Lower lobe of right lung (tissue), 2 donors: ENCODE data around the gene IGFBP5. TPM values are rescaled to one million over a fixed set of nuclear protein-coding genes. Genes with fewer than 3 reads are reported as not detected.

ENCODE experiments used
- ATAC-seq, 2 donors: fragments of 200-7000 bp; cut with Tn5 transposase; one replicate each; pipeline ENCODE4 v1.9.1; 2020 to 2022; ENCODE audit warnings: mild to moderate bottlenecking in 2 of 2, moderate library complexity in 2 of 2
- DNase-seq: peaks from one replicate; pipeline ENCODE4 v3.0.0-alpha.2; 2020
- H3K27ac ChIP-seq: fragments of 200-600 bp; one replicate; pipeline ENCODE4 v1.8.0; 2022
- H3K27me3 ChIP-seq: fragments of 200-600 bp; one replicate; pipeline ENCODE4 v1.8.0; 2022; ENCODE audit warnings: low read depth
- H3K36me3 ChIP-seq: fragments of 200-600 bp; one replicate; pipeline ENCODE4 v1.8.0; 2022; ENCODE audit warnings: mild to moderate bottlenecking
- H3K4me1 ChIP-seq: fragments of 200-600 bp; one replicate; pipeline ENCODE4 v1.8.0; 2022
- H3K4me3 ChIP-seq: fragments of 200-600 bp; one replicate; pipeline ENCODE4 v1.8.0; 2022; ENCODE audit warnings: mild to moderate bottlenecking
- H3K9me3 ChIP-seq: fragments of 200-600 bp; one replicate; pipeline ENCODE4 v1.8.0; 2022
- intact Hi-C: fragments of 100-400 bp; cut with DNase I; formaldehyde crosslinking; loops from one replicate; pipeline ENCODE4 v1.11.0; 2022
- total RNA-seq: library from RNA; stranded (reverse); fragmentation: NEBNext Ultra II Directional; extraction: Animal tissue kit (Norgen Biotek cat#: 25700); gene quantifications from one replicate; pipeline ENCODE4 v1.2.1, GENCODE V29; 2021
- TF ChIP-seq, protein P1 (sequence below): fragments of 200-600 bp; IDR thresholded peaks from one replicate; pipeline ENCODE4 v1.8.0; 2022; ENCODE audit warnings: antibody characterized with exemption, mild to moderate bottlenecking
- donor health status: DM: no; HTN: yes; CAD: no; lungs with severe emphysema.

IGFBP5 gene
- total RNA-seq, 1 donor from 2014 or later: 145 TPM

DNA sequence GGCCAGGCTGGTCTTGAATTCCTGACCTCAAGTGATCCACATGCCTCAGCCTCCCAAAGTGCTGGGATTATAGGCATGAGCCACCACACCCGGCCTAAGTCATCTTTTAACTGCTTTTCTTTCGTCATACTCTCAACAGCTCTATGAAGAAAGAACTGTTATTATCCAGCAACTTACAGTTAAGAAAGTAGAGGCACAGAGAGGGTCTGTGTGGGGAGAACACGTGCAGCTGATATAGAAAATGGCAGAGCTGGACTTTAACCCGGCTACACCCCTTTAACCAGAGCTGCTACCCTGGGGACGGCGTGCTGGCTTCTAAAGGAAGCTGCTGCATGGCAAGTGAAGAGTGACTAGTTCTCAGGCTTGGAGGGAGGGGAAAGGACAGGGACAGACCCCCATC is 36.6 kb downstream of the IGFBP5 start:
- Histone ChIP-seq H3K9me3 (no peaks in the 10 kb centered on the region), H3K4me1 (no peaks in the 10 kb centered on the region), H3K27me3 (no peaks in the 10 kb centered on the region), H3K36me3 (no peaks in the 10 kb centered on the region), H3K27ac (no peak overlapping the region), H3K4me3 (no peak overlapping the region)
- TF ChIP-seq, protein P1, sequence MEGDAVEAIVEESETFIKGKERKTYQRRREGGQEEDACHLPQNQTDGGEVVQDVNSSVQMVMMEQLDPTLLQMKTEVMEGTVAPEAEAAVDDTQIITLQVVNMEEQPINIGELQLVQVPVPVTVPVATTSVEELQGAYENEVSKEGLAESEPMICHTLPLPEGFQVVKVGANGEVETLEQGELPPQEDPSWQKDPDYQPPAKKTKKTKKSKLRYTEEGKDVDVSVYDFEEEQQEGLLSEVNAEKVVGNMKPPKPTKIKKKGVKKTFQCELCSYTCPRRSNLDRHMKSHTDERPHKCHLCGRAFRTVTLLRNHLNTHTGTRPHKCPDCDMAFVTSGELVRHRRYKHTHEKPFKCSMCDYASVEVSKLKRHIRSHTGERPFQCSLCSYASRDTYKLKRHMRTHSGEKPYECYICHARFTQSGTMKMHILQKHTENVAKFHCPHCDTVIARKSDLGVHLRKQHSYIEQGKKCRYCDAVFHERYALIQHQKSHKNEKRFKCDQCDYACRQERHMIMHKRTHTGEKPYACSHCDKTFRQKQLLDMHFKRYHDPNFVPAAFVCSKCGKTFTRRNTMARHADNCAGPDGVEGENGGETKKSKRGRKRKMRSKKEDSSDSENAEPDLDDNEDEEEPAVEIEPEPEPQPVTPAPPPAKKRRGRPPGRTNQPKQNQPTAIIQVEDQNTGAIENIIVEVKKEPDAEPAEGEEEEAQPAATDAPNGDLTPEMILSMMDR: no peak
- DNase-seq (no peak), ATAC-seq (no peak)
- intact Hi-C loops: no loop called here

DNA sequence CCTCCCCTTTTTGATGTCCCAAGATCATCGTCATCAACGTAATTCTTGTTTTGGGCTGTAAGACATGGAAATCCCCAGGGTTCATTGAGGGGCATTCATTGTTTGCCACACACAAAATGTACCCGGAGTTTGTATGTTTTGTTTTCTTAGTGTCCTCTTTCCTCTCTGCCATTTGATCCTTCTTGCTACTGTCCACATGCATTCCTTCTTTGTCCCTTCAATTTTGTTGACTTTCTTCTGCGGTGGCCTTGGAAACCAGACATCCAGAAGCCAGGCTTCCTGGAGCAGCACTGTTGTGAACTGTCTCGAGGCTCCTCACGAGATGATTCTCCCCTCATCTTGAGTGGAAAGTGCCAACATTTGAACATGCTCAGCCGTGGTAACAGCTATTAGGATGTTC is 37.4 kb downstream of the IGFBP5 start:
- Histone ChIP-seq H3K27ac (no peak overlapping the region), H3K4me1 (no peaks in the 10 kb centered on the region), H3K9me3 (no peaks in the 10 kb centered on the region), H3K36me3 (no peaks in the 10 kb centered on the region), H3K27me3 (no peaks in the 10 kb centered on the region), H3K4me3 (no peak overlapping the region)
- ATAC-seq: no peak
- DNase-seq: no peak
- intact Hi-C loops: no loop called here
- TF ChIP-seq, protein P1: no peak

DNA sequence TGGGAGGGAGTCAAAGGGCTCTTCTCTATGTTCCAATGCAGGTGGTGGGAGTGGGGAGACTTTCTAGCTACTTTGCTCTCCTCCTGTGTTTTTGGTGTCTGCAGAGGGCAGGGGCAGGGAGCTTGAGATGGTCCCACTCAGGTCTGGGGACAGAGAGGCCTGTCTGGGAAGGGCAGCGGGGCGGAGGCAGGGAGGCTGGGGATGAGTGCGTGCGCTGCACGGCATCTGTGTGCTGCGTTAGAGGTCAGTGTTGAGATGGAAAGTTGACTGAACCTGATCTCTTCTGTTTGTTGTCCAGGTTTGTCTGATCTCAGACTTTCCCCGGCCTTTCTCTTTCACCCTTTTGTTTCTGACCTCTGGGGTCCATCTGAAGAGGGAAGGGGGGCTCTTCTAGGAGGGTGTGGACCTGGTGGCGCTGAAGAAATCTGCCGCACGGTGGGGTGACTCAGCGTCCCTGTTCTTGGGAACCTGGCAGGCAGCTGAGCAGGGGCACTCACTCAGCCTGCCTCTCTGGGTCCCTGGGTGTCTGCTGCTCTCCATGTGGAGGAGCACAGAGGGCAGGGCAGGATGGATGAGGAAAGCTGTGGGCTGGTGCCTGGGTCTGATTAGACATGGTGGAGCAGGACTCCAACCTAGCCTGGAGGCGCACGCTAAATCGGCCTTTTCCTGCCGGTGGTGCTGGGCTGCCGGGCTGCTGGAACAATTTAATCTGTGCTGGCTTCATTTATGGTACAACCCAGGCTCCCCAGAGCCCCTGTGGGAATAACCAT is 38.1 kb downstream of the IGFBP5 start:
- TF ChIP-seq, protein P1: no peak
- H3K27ac ChIP-seq: no peak overlapping the region
- DNase-seq: no peak
- H3K4me1 ChIP-seq: no peaks in the 10 kb centered on the region
- no peaks in the 10 kb centered on the region for H3K9me3 ChIP-seq
- intact Hi-C loops: no loop called here
- ATAC-seq: no peak
- H3K4me3 ChIP-seq: no peak overlapping the region
- H3K36me3 ChIP-seq: no peaks in the 10 kb centered on the region
- no peaks in the 10 kb centered on the region for H3K27me3 ChIP-seq

DNA sequence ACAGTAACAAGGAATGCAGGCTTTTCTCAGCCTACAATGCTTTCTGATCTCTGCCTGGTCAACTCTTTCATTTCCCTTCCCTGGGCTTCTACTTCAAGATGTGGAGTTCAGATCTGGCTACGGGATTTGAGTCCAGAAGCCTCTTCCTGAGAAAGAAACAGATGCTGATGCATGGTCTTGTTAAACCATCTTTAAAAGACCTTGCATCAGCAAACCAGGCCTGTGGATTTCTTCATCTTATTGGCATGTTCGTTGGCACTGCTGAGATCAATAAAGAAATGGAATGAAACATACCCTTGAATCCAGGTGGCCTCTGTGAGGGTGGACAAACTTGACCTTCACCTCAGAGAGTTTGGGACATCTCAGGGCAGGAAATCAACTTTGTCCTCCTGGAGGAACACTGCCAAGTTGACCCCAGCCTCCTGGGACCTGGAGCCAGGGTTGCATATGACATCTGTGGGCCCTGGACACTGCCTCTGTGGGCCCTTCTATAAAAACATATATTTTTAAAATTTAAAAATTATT is 40.8 kb downstream of the IGFBP5 start:
- intact Hi-C loops: no loop called here
- no peak overlapping the region for H3K27ac ChIP-seq

DNA sequence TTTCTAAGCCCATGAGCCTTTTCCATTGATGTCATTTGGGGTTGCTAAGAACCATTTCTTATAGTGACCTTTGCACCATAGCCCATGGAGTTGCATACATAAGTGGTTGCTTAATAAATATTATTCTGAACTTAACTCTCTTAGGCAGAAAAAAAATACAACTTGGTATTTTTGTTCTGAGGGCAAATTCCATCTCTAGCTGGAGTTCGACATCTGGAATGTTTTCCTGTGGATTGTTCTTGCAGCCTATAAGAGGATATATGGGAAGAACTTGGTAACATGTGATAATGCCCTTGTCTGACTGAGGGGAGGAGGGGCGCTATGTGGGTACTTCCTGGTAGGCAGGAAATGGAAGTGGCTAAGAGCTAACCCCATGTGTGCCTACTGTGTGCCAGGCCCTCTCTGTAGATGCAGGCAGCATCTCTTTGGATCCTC is 41.4 kb downstream of the IGFBP5 start:
- H3K4me1 ChIP-seq: no peaks in the 10 kb centered on the region
- intact Hi-C loops: no loop called here
- no peaks in the 10 kb centered on the region for H3K9me3 ChIP-seq
- TF ChIP-seq, protein P1: no peak
- H3K27me3 ChIP-seq: no peaks in the 10 kb centered on the region
- DNase-seq: no peak
- ATAC-seq: no peak
- H3K27ac ChIP-seq: no peak overlapping the region
- H3K36me3 ChIP-seq: no peaks in the 10 kb centered on the region
- H3K4me3 ChIP-seq: no peak overlapping the region

More for the DNA sequence above, 40.8 kb downstream of the IGFBP5 start:
- TF ChIP-seq, protein P1: no peak
- ATAC-seq (no peak), DNase-seq (no peak)
- Histone ChIP-seq H3K27me3 (no peaks in the 10 kb centered on the region), H3K4me1 (no peaks in the 10 kb centered on the region), H3K4me3 (no peak overlapping the region), H3K9me3 (no peaks in the 10 kb centered on the region), H3K36me3 (no peaks in the 10 kb centered on the region)
